Activated naive CD8-positive, alpha-beta T cell treated with anti-CD3 and anti-CD28 coated beads, Interleukin-2, amount 50 U/mL, for 16 hours (primary cell): ENCODE results near the gene COX20.

Source experiments
- DNase-seq: peaks from one replicate; pipeline ENCODE4 v3.0.0-alpha.2; 2020; ENCODE audit warnings: low read depth, low spot score

The COX20 gene

GRCh38 chr1:244851546-244852231 is 16.2 kb downstream of the COX20 start:
- no peak for DNase-seq

- DNase-seq: no peak
Measured at GRCh38 chr1:244852694-244853093, 17.2 kb downstream of the COX20 start.

- DNase-seq: no peak
Measured at GRCh38 chr1:244854166-244854565, 18.7 kb downstream of the COX20 start.

GRCh38 chr1:244854865-244855578 is 19.6 kb downstream of the COX20 start:
- no peak for DNase-seq

GRCh38 chr1:244857761-244858160 is 22.3 kb downstream of the COX20 start:
- no peak for DNase-seq

GRCh38 chr1:244858357-244858756 is 22.9 kb downstream of the COX20 start:
- no peak for DNase-seq

GRCh38 chr1:244860078-244860477 is 24.6 kb downstream of the COX20 start:
- DNase-seq: no peak

- DNase-seq: no peak
Measured at GRCh38 chr1:244860914-244861610, 25.6 kb downstream of the COX20 start.

- no peak for DNase-seq
Measured at GRCh38 chr1:244861683-244862082, 26.2 kb downstream of the COX20 start.

GRCh38 chr1:244862354-244862698 is 26.9 kb downstream of the COX20 start:
- no peak for DNase-seq

- peak; percentile 91 for DNase-seq
Measured at GRCh38 chr1:244862699-244863490, 27.4 kb downstream of the COX20 start.

GRCh38 chr1:244863491-244864252 is 28.2 kb downstream of the COX20 start:
- no peak for DNase-seq

GRCh38 chr1:244864253-244865027 is 29.0 kb downstream of the COX20 start, which contains the start of gene HNRNPU:
Gene HNRNPU, minus strand, starts transcription at chr1:244864543. Its CDS starts 236 bp downstream, at chr1:244864307.
- DNase-seq: peak; percentile 93

GRCh38 chr1:244865028-244865371 is 29.5 kb downstream of the COX20 start:
- DNase-seq: no peak

GRCh38 chr1:244865820-244866219 is 30.4 kb downstream of the COX20 start:
- DNase-seq: no peak

- DNase-seq: no peak
Measured at GRCh38 chr1:244866355-244866754, 30.9 kb downstream of the COX20 start.

- no peak for DNase-seq
Measured at GRCh38 chr1:244868484-244869363, 33.3 kb downstream of the COX20 start.

- DNase-seq: no peak
Measured at GRCh38 chr1:244869364-244869827, 33.9 kb downstream of the COX20 start.

- DNase-seq: no peak
Measured at GRCh38 chr1:244869950-244870349, 34.5 kb downstream of the COX20 start.
